GM21526 (cell line): ENCODE data around the gene HIF1A.
"Not testable (repeated sequence)": the region's sequence is repeated elsewhere in the genome, so short reads cannot be mapped to it uniquely, and the experiment has no call there.

Source experiments
- ATAC-seq: cut with Tn5 transposase; IDR thresholded peaks from one replicate; pipeline ENCODE4 v1.9.1; 2021; ENCODE audit warnings: moderate library complexity; ENCODE audit not compliant: unreplicated experiment, low FRiP score

Gene HIF1A

GRCh38 chr14:61706096-61706690 is 10.9 kb downstream of the HIF1A start:
- no peak for ATAC-seq

GRCh38 chr14:61707774-61708173 is 12.5 kb downstream of the HIF1A start:
- ATAC-seq = not testable (repeated sequence)

GRCh38 chr14:61708693-61709092 is 13.4 kb downstream of the HIF1A start:
- not testable (repeated sequence) for ATAC-seq

- ATAC-seq = no peak
Measured at GRCh38 chr14:61710853-61711817, 15.8 kb downstream of the HIF1A start.

GRCh38 chr14:61712137-61712536 is 16.8 kb downstream of the HIF1A start:
- no peak for ATAC-seq

GRCh38 chr14:61713724-61714437 is 18.6 kb downstream of the HIF1A start:
- ATAC-seq = no peak

- no peak for ATAC-seq
Measured at GRCh38 chr14:61716956-61717355, 21.6 kb downstream of the HIF1A start.

GRCh38 chr14:61718039-61718438 is 22.7 kb downstream of the HIF1A start:
- no peak for ATAC-seq

- ATAC-seq = no peak
Measured at GRCh38 chr14:61719344-61720293, 24.3 kb downstream of the HIF1A start.

GRCh38 chr14:61720294-61720661 is 25.0 kb downstream of the HIF1A start:
- no peak for ATAC-seq

GRCh38 chr14:61720741-61721140 is 25.4 kb downstream of the HIF1A start:
- no peak for ATAC-seq

- no peak for ATAC-seq
Measured at GRCh38 chr14:61724133-61724532, 28.8 kb downstream of the HIF1A start.

- no peak for ATAC-seq
Measured at GRCh38 chr14:61726778-61727658, 31.7 kb downstream of the HIF1A start.

GRCh38 chr14:61730756-61731373 is 35.6 kb downstream of the HIF1A start:
- ATAC-seq = no peak

GRCh38 chr14:61733972-61734371 is 38.7 kb downstream of the HIF1A start:
- ATAC-seq = no peak

GRCh38 chr14:61736751-61737150 is 41.4 kb downstream of the HIF1A start:
- no peak for ATAC-seq

- no peak for ATAC-seq
Measured at GRCh38 chr14:61737915-61738314, 42.6 kb downstream of the HIF1A start.

GRCh38 chr14:61739133-61739532 is 43.8 kb downstream of the HIF1A start:
- ATAC-seq = no peak

GRCh38 chr14:61742371-61742770 is 47.1 kb downstream of the HIF1A start:
- ATAC-seq = no peak
